ENCODE results near the gene MKNK1.

The MKNK1 gene

DNA sequence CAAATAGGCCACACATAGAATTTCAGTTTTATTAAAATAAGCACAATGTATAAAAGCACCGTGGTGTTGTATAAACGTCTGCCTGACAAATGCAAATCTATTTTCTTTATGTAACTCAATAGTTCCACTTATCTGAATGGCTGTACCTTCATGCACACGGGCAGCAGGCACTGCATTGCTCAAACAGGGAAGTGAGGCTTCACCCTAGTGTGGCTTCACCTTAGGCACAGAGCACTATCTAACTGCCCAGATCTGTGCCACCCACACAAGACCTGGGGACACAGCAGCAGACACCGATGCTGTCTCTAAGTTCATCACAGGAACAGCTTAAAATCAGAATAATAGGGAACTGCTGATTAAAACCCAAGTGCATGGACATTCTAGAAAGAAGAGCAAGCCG lies 46.7 kb downstream of the MKNK1 start:
- no peak for DNase-seq

DNA sequence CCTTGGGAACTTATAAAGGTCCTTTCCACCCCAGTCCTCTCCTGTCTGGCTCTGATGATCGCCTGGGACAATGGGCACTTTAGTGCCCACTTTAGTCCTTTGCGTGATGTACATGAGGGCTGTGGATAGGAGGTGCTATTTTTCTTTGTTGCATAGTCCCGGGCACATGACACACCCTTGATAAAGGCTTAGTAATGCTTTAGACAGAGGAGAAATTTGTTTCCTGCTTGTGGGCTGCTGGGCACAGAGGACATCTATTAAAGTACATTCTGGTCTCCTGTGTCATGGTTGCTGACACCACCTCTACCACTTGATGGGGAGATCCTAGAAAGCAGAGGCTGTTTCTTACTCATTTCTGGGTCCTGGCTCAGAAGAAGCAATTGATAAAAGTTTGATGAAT lies 47.2 kb downstream of the MKNK1 start:
- DNase-seq = no peak

DNA sequence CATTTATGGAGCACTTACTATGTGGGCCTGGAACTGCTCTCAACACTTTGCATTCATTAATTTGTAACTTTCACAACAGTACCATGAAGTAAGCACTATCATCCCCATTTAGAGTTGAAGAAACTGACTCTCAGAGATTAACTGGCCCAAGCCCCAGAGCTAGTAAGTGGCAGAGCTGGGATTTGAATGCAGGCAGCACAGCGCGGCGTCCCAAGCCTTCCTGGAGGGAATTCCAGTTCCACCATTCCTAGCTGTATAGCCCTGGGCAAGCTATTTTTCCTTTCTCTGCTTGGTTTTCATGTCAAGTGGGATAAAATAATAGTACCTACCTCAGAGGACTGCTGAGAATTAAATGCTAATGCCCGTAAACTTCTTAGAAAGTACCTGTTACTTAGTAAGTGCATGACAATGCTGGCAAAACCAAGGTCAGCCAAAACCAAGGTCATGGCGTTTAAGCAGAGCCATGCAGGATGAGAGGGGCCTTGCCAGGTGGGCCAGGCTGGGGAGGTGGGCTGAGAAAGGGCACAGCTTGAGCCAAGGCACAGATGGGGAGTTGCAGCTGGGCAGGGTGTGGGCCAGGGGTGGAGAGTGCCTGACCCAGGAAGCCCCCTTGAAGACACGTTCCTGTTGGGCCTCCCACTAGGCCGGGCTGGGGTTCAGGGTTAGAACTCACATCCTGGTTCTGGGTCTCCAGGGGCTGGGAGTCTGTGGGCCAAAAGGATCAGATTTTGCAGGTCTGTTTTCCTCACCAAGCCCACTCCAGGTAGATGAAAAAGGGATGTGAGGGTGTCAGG lies 48.0 kb downstream of the MKNK1 start:
- no peak for DNase-seq

DNA sequence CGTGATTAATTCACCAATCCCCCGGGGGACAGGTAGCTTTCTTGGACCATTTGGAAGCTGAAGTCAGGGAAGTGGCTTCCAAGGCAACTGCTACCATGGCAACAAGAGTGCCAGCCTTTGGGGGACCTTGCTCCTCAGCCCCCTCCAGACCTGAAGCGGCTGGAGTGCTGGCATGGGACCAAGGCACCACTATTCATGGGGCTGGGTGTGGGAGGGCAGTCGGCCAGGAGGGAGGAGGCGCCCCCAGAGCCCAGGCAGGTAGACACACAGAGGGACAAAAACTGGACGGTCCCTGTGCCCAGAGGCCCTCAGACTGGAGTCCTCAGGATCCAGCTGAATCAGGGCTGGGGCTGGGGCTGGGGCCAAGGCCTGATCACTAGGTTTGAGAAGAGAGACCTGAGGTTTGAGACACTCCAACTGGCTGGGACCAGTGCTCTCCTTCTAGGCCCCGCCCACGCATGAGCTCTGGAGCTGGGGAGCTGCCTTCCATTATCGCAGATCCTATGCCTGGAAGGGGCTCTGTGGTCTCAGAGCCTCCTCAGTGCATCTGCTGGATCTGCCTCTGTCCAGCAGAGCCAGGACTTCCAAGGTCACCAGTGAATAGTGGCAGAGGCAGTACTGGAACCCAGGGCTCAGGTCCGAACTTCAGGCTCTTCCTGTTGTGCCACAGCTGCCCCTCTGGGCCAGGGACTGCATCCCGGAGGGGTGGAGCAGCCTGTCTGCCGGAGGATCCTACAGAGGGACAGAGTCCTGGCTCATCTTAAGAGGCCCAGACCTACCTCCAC lies 49.3 kb downstream of the MKNK1 start:
- no peak for DNase-seq

DNA sequence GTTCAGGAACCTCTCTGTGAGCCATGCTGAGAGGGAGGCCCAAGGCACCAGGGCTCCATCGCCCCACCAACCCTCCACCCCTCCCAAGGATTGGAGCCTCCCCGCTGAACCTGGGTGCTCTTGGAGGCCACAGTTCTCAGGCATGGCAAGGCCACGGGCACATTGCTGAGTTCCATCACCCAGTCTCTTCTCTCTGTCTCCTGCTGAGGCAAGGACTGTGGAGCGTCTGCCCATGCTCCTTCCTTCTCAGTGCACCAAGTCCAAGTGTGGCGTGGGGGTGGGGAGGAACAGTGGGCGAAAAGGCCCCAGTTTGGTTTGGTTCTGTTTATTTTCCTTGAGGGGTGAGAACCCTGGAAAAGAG lies 49.9 kb downstream of the MKNK1 start:
- DNase-seq = no peak

DNA sequence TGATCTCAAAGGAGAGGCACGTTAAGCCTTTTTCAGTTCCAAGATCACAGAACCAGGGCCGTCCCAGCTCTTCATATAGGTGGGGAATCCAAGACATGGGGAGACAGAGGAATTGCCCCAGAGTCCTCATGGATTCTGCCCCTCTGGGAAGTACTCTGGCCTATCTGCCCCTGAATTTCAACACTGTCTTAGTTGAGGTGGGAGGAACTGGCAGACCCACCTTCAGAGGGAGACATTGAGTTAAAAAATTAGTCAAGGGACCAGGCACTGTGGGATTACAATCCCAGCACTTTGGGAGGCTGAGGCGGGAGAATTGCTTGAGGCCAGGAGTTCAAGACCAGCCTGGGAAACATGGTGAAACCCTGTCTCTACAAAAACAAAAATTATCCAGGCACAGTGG lies 50.6 kb downstream of the MKNK1 start:
- no peak for DNase-seq

DNA sequence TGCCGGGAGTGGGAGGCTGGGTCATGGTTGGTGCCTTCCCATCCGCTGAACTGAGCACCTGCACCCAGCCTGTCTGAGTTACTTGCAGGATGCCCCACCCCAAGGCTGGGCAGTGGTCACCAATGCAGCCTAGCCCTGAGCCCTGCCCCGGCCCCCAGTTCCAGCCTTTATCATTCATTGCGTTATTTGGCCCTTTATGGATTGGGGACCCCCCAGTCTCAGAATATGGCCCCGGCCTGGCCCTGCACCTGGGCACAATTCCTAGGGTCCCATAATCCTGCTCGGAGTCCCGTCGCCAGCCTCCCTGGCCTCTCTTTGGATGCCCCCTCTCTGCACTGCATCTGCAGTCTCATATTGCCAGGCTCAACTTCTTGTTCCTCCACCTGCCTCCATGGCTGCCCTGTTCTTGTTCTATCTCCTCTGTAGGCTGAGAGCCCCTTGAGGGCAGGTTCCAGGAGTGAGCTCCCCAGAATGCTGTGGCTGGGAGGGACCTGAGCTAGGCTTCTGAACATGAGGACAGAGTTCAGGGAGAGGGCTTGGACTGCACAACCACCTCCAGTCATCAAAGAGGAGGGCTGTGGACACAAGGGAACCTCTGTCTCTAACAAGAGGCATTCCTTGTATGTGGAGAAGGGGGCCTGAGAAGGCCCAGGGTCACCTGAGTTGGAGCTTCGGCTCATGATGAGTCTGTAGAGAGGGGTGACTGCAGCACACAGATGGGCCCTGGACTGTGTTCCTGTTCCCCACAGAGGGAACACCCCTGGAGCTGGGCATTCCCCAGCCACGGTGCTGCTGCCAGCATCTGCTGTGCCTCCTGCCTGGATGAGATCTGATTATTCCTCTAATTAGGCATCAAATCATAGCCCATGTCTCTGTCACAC lies 51.5 kb downstream of the MKNK1 start:
- no peak for DNase-seq

DNA sequence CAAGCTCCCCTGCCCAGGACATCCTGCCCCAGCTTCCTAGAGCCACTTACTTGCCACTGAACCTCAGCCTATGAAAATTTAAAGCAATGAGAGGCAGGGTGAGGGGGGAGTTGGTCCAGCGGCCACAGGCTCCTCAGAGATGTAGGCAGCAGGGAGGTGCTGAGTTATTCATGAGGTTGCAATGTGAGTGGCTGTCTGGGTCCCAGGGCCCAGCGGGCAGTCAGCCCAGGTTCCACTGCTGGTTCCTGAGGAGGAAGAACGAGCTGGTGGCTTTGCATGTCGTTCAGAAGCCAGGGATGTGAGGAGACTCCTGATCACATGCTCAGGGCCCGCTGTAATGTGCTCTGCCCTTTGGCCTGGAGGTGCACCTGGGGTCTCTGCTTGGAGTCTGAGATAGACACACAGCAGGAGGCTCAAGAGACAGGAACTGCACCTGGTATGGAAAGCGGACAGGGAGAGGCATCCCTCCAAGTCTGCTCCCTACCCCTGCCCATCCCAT lies 52.4 kb downstream of the MKNK1 start, which contains the start of gene KNCN:
KNCN (minus strand) TSS at position 51 of the 499 bp plus-strand sequence. CDS start 432 bp downstream, outside the sequence.
- no peak for DNase-seq

DNA sequence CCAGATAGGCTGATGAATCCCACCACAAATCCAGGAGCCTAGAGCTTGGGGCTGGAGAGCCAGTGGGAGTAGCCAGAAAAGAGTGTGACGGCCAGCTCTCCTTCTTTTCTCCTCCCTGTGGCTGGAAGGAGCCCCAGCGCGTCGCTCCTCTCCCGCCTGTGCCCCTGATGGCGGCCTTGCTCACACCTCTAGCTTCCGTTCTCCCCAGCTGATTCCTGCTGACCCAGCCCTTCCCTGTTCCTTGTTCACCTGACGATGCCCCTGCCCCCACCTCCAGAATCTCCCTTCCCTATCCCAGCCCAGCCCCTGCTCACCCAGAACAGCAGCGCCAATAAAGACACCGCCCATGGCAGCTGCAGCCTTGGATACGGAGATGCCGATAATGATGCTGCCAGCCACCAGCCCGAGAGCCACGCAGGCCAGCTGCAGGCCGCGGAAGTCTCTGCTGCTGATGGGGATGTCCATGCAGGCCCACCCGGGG lies 53.3 kb downstream of the MKNK1 start:
- DNase-seq = no peak

DNA sequence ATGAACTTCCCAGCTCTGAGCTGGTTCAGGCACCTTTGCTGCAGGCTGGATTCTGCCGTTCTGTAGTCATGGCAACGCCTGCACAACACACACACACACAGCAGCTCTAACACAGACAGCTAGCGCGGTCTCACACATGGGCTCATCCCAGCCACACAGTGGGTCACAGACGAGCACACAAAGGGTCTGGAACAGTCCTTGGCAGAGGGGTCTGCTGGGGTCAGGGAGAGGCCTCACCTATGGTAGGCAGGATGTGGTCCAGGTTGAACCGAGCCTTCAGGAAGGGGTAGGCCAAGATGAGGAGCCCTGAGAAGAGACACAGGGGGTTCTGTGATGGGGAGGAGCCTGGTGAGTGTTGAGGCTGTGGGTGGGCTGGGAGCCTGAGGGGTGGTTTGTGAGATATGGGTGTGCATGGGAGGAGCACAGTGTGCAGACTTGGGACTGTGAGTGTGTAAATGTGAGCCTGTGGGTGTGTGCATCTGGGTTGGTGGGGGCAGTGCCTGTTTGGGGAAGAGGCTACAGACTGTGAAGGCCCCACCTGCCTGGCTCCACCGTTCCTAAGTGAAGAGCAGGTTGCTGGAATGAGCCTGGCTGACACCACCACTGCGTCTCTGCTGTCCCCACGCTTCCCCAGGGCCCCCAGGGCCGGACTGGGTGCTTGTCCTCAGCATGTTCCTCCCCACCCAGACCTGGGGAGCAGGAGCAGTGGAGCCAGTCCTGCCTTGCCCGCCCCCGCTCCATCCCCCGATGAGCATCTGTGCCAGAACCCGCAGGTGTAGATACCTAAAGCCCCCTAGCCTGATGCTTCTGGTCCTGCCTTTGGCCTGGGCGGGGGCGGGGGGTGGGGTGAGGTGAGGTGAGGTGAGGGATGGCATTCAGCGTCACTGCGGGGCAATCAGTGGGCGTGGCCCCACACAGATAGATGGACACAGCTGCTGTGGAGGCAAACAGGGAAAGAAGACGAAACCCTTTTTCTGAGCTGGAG lies 54.1 kb downstream of the MKNK1 start:
- peak; percentile 74 for DNase-seq

DNA sequence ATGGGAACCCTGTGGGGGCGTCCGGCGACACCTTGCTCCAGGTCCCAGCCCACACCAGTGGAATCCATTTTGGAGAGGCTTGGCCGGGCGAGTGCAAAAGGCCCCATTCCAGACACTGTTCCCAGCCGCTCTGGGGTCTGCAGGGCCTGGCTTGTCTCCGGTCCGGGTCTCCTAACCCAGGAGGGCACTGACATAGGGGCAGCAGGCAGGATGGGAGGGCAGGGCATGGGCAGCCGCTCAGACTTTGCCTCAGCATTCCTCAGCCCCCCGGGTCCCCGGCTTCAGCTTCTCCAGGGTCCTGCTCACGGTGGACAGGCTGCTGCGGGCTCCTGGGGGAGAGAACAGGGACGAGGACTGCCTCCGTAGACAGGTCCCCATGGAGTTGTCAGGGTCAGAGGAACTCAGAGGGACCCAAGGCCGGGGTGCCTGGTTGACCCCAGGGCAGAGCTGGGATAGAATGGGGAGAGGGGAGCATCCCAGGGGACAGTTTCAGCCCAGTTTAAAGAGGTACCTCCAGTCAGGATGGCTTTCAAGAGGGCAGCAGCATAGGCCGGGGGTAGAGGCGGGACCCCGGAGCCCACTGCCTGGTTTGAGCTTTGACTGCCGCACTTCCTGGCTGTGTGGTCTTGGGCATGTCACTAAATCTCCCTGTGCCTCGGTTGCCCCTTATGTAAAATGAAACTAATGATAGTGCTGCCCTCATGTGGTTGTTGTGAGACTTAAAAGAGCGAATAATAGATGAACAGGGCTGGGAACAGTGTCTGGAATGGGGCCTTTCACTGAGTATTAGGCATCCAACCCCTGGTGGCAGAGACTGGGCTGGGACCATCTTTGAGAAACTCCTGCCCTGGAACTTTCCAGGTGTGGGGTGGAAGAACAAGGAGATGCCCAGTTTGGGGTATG lies 56.3 kb downstream of the MKNK1 start:
- peak; percentile 55 for DNase-seq

DNA sequence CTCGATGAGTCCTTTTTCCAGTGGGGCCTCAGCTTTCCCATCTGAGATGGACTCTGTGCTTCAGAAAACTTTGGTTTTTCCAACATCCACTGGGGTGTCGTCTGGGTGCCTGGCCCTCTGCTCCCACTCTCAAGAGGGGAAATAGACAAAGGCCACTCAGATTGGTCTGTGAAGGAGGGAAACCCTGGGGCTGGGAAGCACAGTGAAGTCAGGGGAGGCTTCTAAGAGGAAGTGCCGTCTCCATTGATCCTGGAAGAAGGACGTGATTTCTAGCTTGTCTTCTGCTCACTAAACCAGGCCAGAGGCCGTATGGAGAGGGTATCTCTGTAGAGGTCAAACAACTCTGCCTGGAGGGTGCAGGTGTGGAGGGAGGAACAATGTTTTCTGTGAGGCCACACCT lies 57.9 kb downstream of the MKNK1 start:
- DNase-seq = no peak

DNA sequence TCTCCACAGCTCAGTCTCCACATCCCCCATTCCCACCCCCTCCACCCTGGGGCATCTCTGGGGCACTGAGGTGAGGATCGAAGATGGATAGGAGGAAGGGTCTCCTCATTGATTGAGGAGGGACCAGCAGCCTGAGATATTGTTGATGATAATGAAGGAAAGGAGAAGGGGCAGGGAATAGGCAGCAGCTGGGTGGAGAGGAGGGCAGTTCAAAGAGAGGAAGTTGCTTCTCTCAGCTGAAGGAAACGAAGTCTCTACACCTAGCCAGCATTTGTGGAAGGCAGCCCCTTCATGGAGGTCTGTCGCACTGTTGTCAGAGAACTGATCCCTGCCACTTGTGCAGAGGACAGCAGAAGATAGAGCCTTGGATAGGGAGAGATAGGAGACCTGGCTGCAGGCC lies 58.3 kb downstream of the MKNK1 start:
- no peak for DNase-seq

DNA sequence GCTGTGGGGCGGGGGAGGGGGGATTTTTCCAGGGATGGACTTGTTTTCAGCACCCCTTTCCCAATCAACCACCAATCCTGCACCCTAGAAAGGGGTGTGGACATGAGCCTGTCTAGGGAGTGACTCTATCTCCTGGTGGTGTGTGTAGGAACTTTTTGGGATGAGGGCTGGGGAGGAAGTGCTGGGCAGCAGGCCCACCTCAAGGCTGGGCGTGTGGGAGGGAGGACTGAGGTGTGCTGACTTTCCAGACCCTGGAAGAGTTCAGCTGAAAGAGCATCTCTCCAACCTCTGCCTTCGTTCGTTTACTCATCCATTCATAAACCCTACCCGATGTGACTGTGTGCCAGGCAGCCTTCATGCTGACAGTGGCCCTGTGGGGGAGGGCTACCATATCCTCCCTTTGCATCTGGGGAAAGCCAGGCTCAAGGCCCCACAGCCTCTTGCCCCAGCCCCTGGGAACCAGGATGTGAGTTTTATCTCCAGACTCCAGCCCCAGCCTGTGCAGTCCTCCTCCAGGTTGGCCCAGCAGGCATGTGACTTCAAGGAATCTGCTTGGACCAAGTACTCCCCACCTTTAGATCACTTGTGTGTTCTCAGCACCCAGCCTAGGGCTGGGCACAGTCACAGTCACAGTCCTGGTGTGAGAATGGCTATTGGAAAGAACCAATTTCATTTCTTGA lies 59.4 kb downstream of the MKNK1 start:
- no peak for DNase-seq

DNA sequence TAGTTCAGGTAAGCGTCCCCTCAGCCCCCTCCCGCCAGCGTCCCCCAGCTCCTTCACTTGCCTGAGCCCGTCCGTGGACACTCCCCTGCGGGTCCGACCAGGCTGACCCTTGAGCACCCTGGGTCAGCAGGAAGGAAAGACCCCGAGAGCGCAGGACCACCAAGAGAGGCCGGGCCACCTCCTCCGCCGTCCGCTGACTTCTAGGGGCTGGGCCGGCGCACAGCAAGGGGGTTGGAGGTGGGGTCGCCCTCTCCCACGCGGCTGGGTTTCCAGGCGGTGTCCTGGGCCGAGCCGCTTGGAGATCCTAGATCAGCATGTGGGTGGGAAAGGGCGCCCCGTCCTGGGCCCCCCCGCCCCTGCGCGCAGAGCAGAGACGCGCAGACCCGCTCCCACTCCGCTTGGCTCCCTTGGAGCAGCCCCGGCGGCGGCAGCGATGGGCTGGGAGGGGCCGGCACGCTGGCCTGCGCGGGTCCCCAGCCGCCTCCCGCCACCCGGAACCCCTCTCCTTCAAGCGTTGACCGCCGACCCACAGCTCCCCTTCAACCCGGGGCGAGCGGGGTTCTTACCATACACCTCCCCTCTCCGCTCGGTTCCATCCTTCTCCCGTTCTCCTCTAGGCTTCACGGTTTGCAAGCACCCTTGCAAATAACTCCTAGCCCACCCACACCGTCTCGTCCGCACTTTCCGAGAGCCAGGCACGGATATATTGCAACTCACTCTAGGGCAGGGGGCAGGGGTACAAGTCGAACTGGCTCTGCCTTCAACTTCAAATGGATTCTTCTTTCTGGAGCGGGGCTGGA lies 60.1 kb downstream of the MKNK1 start:
- no peak for DNase-seq

DNA sequence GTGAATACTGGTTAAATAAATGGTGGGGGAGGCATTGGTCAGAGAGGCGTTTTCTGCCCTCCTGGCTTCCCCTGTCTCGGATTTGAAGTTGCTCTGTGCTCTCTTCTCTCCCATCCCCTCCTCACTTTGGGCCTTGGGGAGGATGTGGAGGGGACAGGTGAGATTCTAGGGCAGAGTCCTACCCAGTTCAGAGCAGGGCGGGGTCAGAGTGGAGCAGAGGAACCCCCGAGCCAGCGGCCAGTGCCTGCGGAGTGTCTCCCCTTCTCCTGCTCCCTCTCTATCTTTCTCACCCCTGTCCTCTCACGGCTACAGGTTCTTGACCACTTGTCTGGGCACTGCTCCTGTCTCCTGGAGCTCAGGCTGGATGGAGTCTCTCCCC lies 60.7 kb downstream of the MKNK1 start:
- no peak for DNase-seq

DNA sequence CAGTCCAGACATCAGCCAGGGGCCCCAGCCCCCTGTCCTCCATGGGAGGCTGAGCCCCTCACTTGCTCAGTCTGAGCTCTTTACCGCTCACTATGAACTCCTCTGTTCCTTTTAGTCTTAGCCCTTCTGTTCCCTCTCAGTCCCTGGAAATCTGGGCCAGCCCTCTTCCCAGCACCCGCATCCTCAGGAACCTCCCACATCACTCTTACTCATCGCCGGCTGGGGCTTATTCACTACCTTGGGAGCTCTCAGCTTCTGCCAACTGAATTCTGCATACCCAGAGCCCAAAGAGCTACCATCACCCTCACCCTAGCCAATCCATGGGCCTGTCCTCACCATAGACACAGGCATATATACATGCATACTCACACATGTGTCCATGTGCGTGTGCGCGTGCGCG lies 64.1 kb downstream of the MKNK1 start:
- no peak for DNase-seq

DNA sequence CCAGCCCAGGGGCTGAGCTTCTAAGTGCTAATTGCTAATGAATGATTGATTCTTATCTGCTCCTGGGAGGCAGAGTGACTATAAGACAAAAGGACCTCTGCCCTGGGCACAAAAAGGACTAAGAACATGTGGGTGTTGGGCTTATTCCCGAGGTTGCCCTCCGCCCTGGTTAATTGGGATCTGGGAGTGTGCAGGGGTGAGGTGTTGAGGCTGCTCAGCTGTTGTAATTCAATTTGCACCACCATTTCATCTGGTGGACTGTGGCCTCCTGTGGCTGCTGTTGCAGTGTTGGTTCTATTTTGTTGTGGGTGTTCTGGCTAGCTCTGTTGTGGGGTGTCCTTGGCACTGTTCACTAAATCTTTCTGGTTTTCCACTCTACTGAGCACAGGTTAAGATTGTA lies 65.9 kb downstream of the MKNK1 start:
- no peak for DNase-seq

DNA sequence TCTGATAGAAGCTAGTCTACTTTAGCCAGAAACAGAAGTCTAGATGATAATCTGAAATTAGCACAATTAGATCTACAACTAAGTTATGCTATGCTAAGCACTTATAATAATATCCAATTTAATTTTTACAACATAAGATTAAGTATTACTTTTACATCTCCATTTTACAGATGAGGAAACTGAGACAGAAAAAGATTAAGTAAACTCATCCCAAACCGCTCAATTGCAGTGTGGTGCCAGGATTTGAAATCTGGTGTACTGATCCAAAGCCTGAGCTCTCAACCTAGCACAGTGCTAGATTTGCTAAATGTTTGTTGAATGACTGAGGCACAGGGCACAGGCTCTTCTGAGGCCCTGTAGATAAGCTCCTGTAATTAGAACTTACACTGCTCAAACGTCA lies 66.4 kb downstream of the MKNK1 start:
- DNase-seq = no peak
